ENCODE results near the gene NUDT5. TPM values are rescaled to one million over a fixed set of nuclear protein-coding genes. Genes with fewer than 3 reads are reported as not detected.

NUDT5 gene
- total RNA-seq, 1 donor from 2014 or later, result 64.5 TPM

DNA sequence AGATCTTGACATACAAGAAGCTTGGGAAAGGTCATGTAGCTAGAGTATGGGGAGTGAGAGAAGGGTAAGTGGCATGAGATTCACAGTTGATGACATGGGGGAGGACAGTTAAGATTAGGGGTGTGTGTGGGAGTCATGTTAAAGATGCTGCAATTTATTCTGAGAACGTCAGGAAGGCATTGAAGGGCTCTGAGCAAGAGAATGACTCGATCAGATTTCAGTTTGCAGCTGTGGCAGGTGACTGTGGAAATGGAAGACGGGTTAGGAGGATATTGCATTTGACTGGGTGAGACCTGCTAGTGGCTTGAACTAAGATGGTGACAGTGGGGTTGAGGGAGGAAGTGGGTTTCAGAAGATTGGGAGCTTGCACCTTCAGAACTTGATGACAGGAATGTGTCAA lies 5.9 kb upstream of the NUDT5 start:
- DNase-seq (ENCODE audit: low read depth), result no peak
- H3K4me3 ChIP-seq (ENCODE audit: low read depth, low read length), result no peak overlapping the region
- TF ChIP-seq, protein P1, sequence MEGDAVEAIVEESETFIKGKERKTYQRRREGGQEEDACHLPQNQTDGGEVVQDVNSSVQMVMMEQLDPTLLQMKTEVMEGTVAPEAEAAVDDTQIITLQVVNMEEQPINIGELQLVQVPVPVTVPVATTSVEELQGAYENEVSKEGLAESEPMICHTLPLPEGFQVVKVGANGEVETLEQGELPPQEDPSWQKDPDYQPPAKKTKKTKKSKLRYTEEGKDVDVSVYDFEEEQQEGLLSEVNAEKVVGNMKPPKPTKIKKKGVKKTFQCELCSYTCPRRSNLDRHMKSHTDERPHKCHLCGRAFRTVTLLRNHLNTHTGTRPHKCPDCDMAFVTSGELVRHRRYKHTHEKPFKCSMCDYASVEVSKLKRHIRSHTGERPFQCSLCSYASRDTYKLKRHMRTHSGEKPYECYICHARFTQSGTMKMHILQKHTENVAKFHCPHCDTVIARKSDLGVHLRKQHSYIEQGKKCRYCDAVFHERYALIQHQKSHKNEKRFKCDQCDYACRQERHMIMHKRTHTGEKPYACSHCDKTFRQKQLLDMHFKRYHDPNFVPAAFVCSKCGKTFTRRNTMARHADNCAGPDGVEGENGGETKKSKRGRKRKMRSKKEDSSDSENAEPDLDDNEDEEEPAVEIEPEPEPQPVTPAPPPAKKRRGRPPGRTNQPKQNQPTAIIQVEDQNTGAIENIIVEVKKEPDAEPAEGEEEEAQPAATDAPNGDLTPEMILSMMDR (conservative IDR thresholded peaks at IDR 0.05; ENCODE audit: low read depth, low read length), result no peak

DNA sequence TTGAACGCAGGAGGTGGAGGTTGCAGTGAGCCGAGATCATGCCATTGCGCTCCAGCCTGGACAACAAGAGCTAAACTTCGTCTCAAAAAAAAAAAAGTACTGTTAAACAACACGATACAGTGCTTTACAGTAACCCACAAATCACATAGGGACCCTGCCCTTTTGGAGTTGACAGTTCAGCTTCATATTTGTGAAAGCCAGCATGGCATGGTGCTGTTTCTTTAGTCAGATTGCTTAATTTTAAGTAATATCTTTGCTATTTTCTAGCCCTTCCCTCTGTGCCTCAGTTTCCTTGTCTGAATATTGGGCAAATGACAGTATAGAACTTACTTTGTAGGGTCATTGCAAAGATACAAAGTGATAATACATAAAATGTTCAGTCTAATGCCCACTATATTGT lies 5.2 kb upstream of the NUDT5 start:
- no peak for DNase-seq (ENCODE audit: low read depth)
- TF ChIP-seq, protein P1 (conservative IDR thresholded peaks at IDR 0.05; ENCODE audit: low read depth, low read length), result no peak
- no peak overlapping the region for H3K4me3 ChIP-seq (ENCODE audit: low read depth, low read length)

DNA sequence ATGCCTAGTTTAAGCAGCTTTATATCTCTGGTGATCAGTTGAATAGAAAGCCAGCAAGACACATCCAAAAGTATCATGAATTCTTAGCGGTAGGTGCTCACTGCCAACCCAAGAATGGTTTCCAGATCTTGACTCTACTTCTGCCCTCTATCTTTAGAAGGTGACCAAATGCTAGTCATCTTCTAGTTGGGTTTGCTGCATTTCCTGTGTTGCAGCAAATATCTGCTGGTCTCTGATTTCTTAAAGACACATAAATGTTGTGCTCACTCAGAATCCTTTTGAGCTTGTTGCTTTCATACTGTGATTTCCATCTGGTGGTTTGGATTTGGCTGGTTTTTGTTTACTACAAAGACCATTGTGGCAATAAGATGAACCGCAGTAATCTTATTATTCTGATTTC lies 2.5 kb upstream of the NUDT5 start:
- DNase-seq (ENCODE audit: low read depth), result no peak
- H3K4me3 ChIP-seq (ENCODE audit: low read depth, low read length), result no peak overlapping the region
- TF ChIP-seq, protein P1 (conservative IDR thresholded peaks at IDR 0.05; ENCODE audit: low read depth, low read length), result no peak

DNA sequence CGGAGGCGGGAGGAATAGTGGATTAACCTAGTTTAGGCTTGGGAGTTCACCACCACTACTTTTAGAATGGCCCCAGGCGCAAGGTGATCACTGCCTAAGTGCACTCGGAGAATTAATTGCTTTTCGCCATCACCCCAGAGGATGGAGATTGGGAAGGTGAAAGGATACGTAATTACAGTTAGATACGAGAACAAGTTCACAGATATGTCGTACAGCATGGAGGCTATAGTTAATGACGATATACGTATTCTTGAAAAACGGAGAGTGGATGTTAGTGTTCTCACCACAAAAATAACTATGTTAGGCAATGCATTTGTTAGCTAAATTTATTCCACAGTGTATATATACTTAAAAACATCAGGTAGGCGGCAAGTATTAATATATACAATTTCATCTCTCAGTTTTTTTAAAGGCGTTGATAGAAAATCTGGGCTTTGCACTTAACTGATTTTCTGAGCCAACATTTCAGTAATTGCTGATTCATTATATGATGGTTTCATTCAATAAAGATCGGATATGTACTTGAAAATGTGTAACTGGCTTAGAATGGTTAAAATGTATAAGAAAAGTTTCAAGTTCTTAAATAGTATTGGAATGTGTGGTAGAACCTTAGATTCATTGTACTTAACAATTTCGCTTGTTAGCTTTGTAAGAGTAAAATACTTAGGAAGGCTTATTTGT lies 980 bp upstream of the NUDT5 start:
- TF ChIP-seq, protein P1 (conservative IDR thresholded peaks at IDR 0.05; ENCODE audit: low read depth, low read length), result no peak
- H3K4me3 ChIP-seq (ENCODE audit: low read depth, low read length), result peak overlapping the region; percentile 94
- DNase-seq (ENCODE audit: low read depth), result no peak

DNA sequence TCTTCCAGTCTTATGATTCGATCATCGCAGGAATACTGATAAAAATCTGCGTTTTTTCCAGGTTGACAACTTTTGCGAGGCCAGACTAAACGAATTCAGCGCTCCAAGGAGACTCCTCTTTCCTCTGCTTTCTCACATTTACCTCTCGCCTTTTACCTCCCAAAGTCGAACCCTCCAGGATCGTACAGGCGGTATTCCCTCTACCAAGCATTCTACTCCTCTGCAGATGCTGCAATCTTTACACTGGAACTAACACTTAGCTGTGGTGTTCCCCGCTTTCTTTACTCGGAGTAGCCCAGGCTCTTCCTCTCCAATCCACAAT lies 449 bp downstream of the NUDT5 start:
- no peak for DNase-seq (ENCODE audit: low read depth)
- TF ChIP-seq, protein P1 (conservative IDR thresholded peaks at IDR 0.05; ENCODE audit: low read depth, low read length), result no peak
- peak overlapping the region; percentile 94 for H3K4me3 ChIP-seq (ENCODE audit: low read depth, low read length)

DNA sequence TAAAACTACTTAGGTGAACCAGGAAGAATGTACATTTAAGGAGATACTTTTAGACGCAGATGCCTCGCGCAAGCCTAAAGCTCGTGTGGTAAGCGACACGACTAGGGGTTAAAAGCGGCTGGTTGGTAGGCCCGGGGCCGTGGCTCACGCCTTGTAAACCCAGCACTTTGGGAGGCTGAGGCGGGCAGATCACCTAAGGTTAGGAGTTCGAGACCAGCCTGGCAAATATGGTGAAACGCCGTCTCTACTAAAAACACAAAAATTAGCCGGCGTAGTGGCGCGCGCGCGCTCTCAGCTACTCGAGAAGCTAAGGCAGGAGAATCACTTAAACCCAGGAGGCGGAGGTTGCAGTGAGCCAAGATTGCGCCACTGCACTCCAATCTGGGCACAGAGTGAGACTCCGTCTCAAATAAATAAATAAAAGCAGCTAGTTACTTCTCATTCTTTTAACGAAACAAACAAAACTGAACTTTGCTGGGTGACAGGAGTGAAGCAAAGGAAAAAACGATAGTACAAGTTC lies 879 bp downstream of the NUDT5 start:
- TF ChIP-seq, protein P1 (conservative IDR thresholded peaks at IDR 0.05; ENCODE audit: low read depth, low read length), result no peak
- no peak for DNase-seq (ENCODE audit: low read depth)
- H3K4me3 ChIP-seq (ENCODE audit: low read depth, low read length), result peak overlapping the region; percentile 94

DNA sequence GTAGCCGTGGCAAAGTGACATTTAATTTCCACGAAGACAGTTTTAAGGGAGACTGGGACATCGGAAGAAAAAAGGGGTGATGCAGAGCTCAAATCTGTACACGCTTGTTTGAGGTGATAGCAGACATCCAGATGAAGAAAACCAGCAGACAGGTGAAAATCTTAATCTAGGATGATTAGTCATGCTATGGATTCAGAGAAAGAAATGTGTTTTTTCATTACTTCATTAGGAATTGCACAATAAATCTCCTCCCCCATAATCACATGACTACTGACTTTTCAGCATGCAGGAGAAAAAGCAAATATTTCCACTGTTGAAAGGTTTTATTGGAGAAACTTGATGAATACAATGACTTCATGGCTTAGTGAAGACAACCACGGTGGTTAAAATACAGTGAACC lies 2.5 kb downstream of the NUDT5 start:
- peak; percentile 65 for DNase-seq (ENCODE audit: low read depth)
- H3K4me3 ChIP-seq (ENCODE audit: low read depth, low read length), result no peak overlapping the region
- TF ChIP-seq, protein P1 (conservative IDR thresholded peaks at IDR 0.05; ENCODE audit: low read depth, low read length), result no peak

Measured in epithelial cell of proximal tubule (primary cell).